Measurements from ENCODE around the gene RAP1GAP. TPM values are rescaled to one million over a fixed set of nuclear protein-coding genes. Genes with fewer than 3 reads are reported as not detected.

RAP1GAP gene
- total and polyA plus RNA-seq, 5 donors from 2014 or later, result 0.84 TPM; not detected in 4

- peaks cover 25% of the 10 kb centered on the region for H3K27me3 Mint-ChIP-seq
- H3K36me3 Mint-ChIP-seq, result no peaks in the 10 kb centered on the region
Observed at GRCh38 chr1:21619375-21619947, 49.7 kb downstream of the RAP1GAP start.

GRCh38 chr1:21618561-21619374 is 50.4 kb downstream of the RAP1GAP start:
- Mint-ChIP-seq H3K27ac (no peak overlapping the region), H3K27me3 (peaks cover 20% of the 10 kb centered on the region), H3K4me1 (peaks cover 0 to 7% (median 2%) of the 10 kb centered on the region in 4 donors), H3K36me3 (no peaks in the 10 kb centered on the region), H3K4me3 (no peak overlapping the region), H3K9me3 (no peaks in the 10 kb centered on the region)
- no peak for DNase-seq
- Histone ChIP-seq H3K36me3 (ENCODE audit: control insufficient read depth, insufficient read depth, low read length) (no peaks in the 10 kb centered on the region), H3K27ac (ENCODE audit: insufficient read depth, low read length, poor library complexity, severe bottlenecking) (no peak overlapping the region), H3K27me3 (ENCODE audit: control insufficient read depth, insufficient read depth, low read length) (peaks cover 2% of the 10 kb centered on the region), H3K4me3 (ENCODE audit: low read depth, low read length) (no peak overlapping the region), H3K9me3 (ENCODE audit: control insufficient read depth in 2 of 2, low read length in 2 of 2) (no peaks in the 10 kb centered on the region), H3K4me1 (ENCODE audit: control insufficient read depth, insufficient read depth, low read length, poor library complexity, severe bottlenecking) (no peaks in the 10 kb centered on the region)
- ATAC-seq (ENCODE audit: low read depth in 2 of 2), result no peak

More at GRCh38 chr1:21619375-21619947, 49.7 kb downstream of the RAP1GAP start:
- Histone ChIP-seq H3K4me3 (ENCODE audit: low read depth, low read length) (no peak overlapping the region), H3K9me3 (ENCODE audit: control insufficient read depth in 2 of 2, low read length in 2 of 2) (no peaks in the 10 kb centered on the region), H3K4me1 (ENCODE audit: control insufficient read depth, insufficient read depth, low read length, poor library complexity, severe bottlenecking) (no peaks in the 10 kb centered on the region), H3K36me3 (ENCODE audit: control insufficient read depth, insufficient read depth, low read length) (no peaks in the 10 kb centered on the region), H3K27ac (ENCODE audit: insufficient read depth, low read length, poor library complexity, severe bottlenecking) (no peak overlapping the region), H3K27me3 (ENCODE audit: control insufficient read depth, insufficient read depth, low read length) (peaks cover 2% of the 10 kb centered on the region)
- Mint-ChIP-seq H3K4me3 (no peak overlapping the region), H3K9me3 (peaks cover 0 to 2% (median 0%) of the 10 kb centered on the region in 7 donors), H3K27ac (no peak overlapping the region), H3K4me1 (peaks cover 0 to 7% (median 2%) of the 10 kb centered on the region in 4 donors)
- DNase-seq, result no peak
- no peak for ATAC-seq (ENCODE audit: low read depth in 2 of 2)

GRCh38 chr1:21618059-21618458 is 51.1 kb downstream of the RAP1GAP start:
- H3K9me3 ChIP-seq (ENCODE audit: control insufficient read depth in 2 of 2, low read length in 2 of 2), result no peaks in the 10 kb centered on the region
- no peaks in the 10 kb centered on the region for H3K4me1 ChIP-seq (ENCODE audit: control insufficient read depth, insufficient read depth, low read length, poor library complexity, severe bottlenecking)
- no peak overlapping the region for H3K4me3 ChIP-seq (ENCODE audit: low read depth, low read length)
- peaks cover 2% of the 10 kb centered on the region for H3K27me3 ChIP-seq (ENCODE audit: control insufficient read depth, insufficient read depth, low read length)
- H3K4me1 Mint-ChIP-seq, result peaks cover 0 to 7% (median 2%) of the 10 kb centered on the region in 4 donors
- ATAC-seq (ENCODE audit: low read depth in 2 of 2) (no peak), DNase-seq (no peak)
- peaks cover 20% of the 10 kb centered on the region for H3K27me3 Mint-ChIP-seq
- no peak overlapping the region for H3K4me3 Mint-ChIP-seq
- H3K27ac Mint-ChIP-seq, result no peak overlapping the region
- no peaks in the 10 kb centered on the region for H3K9me3 Mint-ChIP-seq
- no peaks in the 10 kb centered on the region for H3K36me3 ChIP-seq (ENCODE audit: control insufficient read depth, insufficient read depth, low read length)
- no peak overlapping the region for H3K27ac ChIP-seq (ENCODE audit: insufficient read depth, low read length, poor library complexity, severe bottlenecking)
- H3K36me3 Mint-ChIP-seq, result no peaks in the 10 kb centered on the region

GRCh38 chr1:21617126-21617738 is 51.9 kb downstream of the RAP1GAP start:
- Histone ChIP-seq H3K27me3 (ENCODE audit: control insufficient read depth, insufficient read depth, low read length) (peaks cover 2% of the 10 kb centered on the region), H3K36me3 (ENCODE audit: control insufficient read depth, insufficient read depth, low read length) (no peaks in the 10 kb centered on the region), H3K4me3 (ENCODE audit: low read depth, low read length) (no peak overlapping the region), H3K9me3 (ENCODE audit: control insufficient read depth in 2 of 2, low read length in 2 of 2) (no peaks in the 10 kb centered on the region), H3K27ac (ENCODE audit: insufficient read depth, low read length, poor library complexity, severe bottlenecking) (no peak overlapping the region), H3K4me1 (ENCODE audit: control insufficient read depth, insufficient read depth, low read length, poor library complexity, severe bottlenecking) (no peaks in the 10 kb centered on the region)
- H3K27me3 Mint-ChIP-seq, result peaks cover 20% of the 10 kb centered on the region
- DNase-seq, result no peak
- no peaks in the 10 kb centered on the region for H3K9me3 Mint-ChIP-seq
- H3K4me3 Mint-ChIP-seq, result no peak overlapping the region
- H3K27ac Mint-ChIP-seq, result no peak overlapping the region
- no peaks in the 10 kb centered on the region for H3K36me3 Mint-ChIP-seq
- ATAC-seq (ENCODE audit: low read depth in 2 of 2), result no peak
- H3K4me1 Mint-ChIP-seq, result peaks cover 0 to 5% (median 2%) of the 10 kb centered on the region in 4 donors

GRCh38 chr1:21616372-21616771 is 52.8 kb downstream of the RAP1GAP start:
- no peaks in the 10 kb centered on the region for H3K9me3 Mint-ChIP-seq
- H3K27me3 Mint-ChIP-seq, result peaks cover 20% of the 10 kb centered on the region
- peaks cover 0 to 3% (median under 1%) of the 10 kb centered on the region in 4 donors for H3K4me1 Mint-ChIP-seq
- Histone ChIP-seq H3K9me3 (ENCODE audit: control insufficient read depth in 2 of 2, low read length in 2 of 2) (no peaks in the 10 kb centered on the region), H3K36me3 (ENCODE audit: control insufficient read depth, insufficient read depth, low read length) (no peaks in the 10 kb centered on the region), H3K27me3 (ENCODE audit: control insufficient read depth, insufficient read depth, low read length) (peaks cover 2% of the 10 kb centered on the region), H3K27ac (ENCODE audit: insufficient read depth, low read length, poor library complexity, severe bottlenecking) (no peak overlapping the region), H3K4me1 (ENCODE audit: control insufficient read depth, insufficient read depth, low read length, poor library complexity, severe bottlenecking) (no peaks in the 10 kb centered on the region), H3K4me3 (ENCODE audit: low read depth, low read length) (no peak overlapping the region)
- H3K27ac Mint-ChIP-seq, result no peak overlapping the region
- DNase-seq, result no peak
- H3K4me3 Mint-ChIP-seq, result no peak overlapping the region
- no peak for ATAC-seq (ENCODE audit: low read depth in 2 of 2)
- H3K36me3 Mint-ChIP-seq, result no peaks in the 10 kb centered on the region

- no peaks in the 10 kb centered on the region for H3K4me1 ChIP-seq (ENCODE audit: control insufficient read depth, insufficient read depth, low read length, poor library complexity, severe bottlenecking)
- Mint-ChIP-seq H3K27me3 (peaks cover 15% of the 10 kb centered on the region), H3K4me1 (no peaks in the 10 kb centered on the region), H3K4me3 (no peak overlapping the region), H3K36me3 (no peaks in the 10 kb centered on the region), H3K9me3 (no peaks in the 10 kb centered on the region), H3K27ac (no peak overlapping the region)
- H3K27me3 ChIP-seq (ENCODE audit: control insufficient read depth, insufficient read depth, low read length), result no peaks in the 10 kb centered on the region
- no peak for DNase-seq
- no peak for ATAC-seq (ENCODE audit: low read depth in 2 of 2)
- H3K9me3 ChIP-seq (ENCODE audit: control insufficient read depth in 2 of 2, low read length in 2 of 2), result no peaks in the 10 kb centered on the region
- no peak overlapping the region for H3K27ac ChIP-seq (ENCODE audit: insufficient read depth, low read length, poor library complexity, severe bottlenecking)
- H3K36me3 ChIP-seq (ENCODE audit: control insufficient read depth, insufficient read depth, low read length), result no peaks in the 10 kb centered on the region
- H3K4me3 ChIP-seq (ENCODE audit: low read depth, low read length), result no peak overlapping the region
Observed at GRCh38 chr1:21614419-21615115, 54.6 kb downstream of the RAP1GAP start.

- no peak for DNase-seq
- H3K27ac Mint-ChIP-seq, result no peak overlapping the region
- Histone ChIP-seq H3K4me3 (ENCODE audit: low read depth, low read length) (no peak overlapping the region), H3K27me3 (ENCODE audit: control insufficient read depth, insufficient read depth, low read length) (no peaks in the 10 kb centered on the region), H3K9me3 (ENCODE audit: control insufficient read depth in 2 of 2, low read length in 2 of 2) (no peaks in the 10 kb centered on the region), H3K27ac (ENCODE audit: insufficient read depth, low read length, poor library complexity, severe bottlenecking) (no peak overlapping the region), H3K36me3 (ENCODE audit: control insufficient read depth, insufficient read depth, low read length) (no peaks in the 10 kb centered on the region), H3K4me1 (ENCODE audit: control insufficient read depth, insufficient read depth, low read length, poor library complexity, severe bottlenecking) (no peaks in the 10 kb centered on the region)
- no peaks in the 10 kb centered on the region for H3K36me3 Mint-ChIP-seq
- H3K4me1 Mint-ChIP-seq, result peaks cover 0 to 2% (median 0%) of the 10 kb centered on the region in 4 donors
- H3K4me3 Mint-ChIP-seq, result no peak overlapping the region
- no peaks in the 10 kb centered on the region for H3K9me3 Mint-ChIP-seq
- H3K27me3 Mint-ChIP-seq, result peaks cover 14% of the 10 kb centered on the region
- no peak for ATAC-seq (ENCODE audit: low read depth in 2 of 2)
Observed at GRCh38 chr1:21613072-21613867, 55.9 kb downstream of the RAP1GAP start.
